Skeletal muscle satellite cell (primary cell): ENCODE measurements around the gene MVP.

Experiments used
- H3K27me3 ChIP-seq: 2 replicates; pipeline ENCODE4 v1.7.0; 2013; ENCODE audit warnings: low read length; ENCODE audit not compliant: control insufficient read depth, insufficient read depth
- H3K36me3 ChIP-seq: 2 replicates; pipeline ENCODE4 v1.7.0; 2013; ENCODE audit warnings: mild to moderate bottlenecking, control low read depth, low read length; ENCODE audit not compliant: insufficient read depth
- H3K4me1 ChIP-seq: 2 replicates; pipeline ENCODE4 v1.7.0; 2013; ENCODE audit warnings: low read length; ENCODE audit not compliant: control insufficient read depth, insufficient read depth
- H3K4me2 ChIP-seq: 2 replicates; pipeline ENCODE4 v1.7.0; 2013; ENCODE audit warnings: mild to moderate bottlenecking, low read length
- H3K4me3 ChIP-seq: 2 replicates; pipeline ENCODE4 v1.7.0; 2013; ENCODE audit warnings: low read length
- H3K9ac ChIP-seq: 2 replicates; pipeline ENCODE4 v1.7.0; 2013; ENCODE audit warnings: mild to moderate bottlenecking, low read depth, low read length, moderate library complexity
- H3K9me3 ChIP-seq: replicated peaks from 2 replicates; pipeline ENCODE4 v1.7.0; 2013; ENCODE audit warnings: mild to moderate bottlenecking, control low read depth, low read length

Gene MVP

DNA sequence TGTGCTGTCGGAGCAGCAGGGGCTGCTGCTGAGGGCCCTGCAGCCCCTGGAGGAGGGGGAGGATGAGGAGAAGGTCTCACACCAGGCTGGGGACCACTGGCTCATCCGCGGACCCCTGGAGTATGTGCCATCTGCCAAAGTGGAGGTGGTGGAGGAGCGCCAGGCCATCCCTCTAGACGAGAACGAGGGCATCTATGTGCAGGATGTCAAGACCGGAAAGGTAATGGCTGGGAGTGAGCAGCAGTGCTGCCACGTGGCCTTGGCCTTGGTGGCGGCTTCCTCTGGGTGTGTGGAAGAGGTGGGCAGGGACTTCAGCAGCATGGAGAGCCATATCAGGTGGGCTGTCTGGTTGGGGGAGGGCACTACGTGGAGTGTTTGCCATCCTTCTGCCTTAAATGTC is 20.0 kb downstream of the MVP start:
- H3K9ac ChIP-seq, result no peak overlapping the region
- H3K4me1 ChIP-seq, result no peaks in the 10 kb centered on the region
- H3K27me3 ChIP-seq, result no peaks in the 10 kb centered on the region

DNA sequence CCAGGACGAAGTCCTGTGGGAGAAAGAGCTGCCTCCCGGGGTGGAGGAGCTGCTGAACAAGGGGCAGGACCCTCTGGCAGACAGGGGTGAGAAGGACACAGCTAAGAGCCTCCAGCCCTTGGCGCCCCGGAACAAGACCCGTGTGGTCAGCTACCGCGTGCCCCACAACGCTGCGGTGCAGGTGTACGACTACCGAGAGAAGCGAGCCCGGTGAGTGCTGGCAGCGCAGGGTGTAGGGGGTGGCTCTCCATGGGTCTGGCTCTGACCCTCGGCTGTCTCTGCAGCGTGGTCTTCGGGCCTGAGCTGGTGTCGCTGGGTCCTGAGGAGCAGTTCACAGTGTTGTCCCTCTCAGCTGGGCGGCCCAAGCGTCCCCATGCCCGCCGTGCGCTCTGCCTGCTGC is 21.4 kb downstream of the MVP start:
- no peaks in the 10 kb centered on the region for H3K27me3 ChIP-seq
- peaks cover 88% of the 10 kb centered on the region for H3K36me3 ChIP-seq
- no peak overlapping the region for H3K4me3 ChIP-seq
- no peak overlapping the region for H3K9ac ChIP-seq
- no peaks in the 10 kb centered on the region for H3K9me3 ChIP-seq
- no peaks in the 10 kb centered on the region for H3K4me1 ChIP-seq
- H3K4me2 ChIP-seq, result no peak overlapping the region

More for the DNA sequence above, 20.0 kb downstream of the MVP start:
- Histone ChIP-seq H3K36me3 (peaks cover 86% of the 10 kb centered on the region), H3K4me3 (no peak overlapping the region), H3K9me3 (no peaks in the 10 kb centered on the region), H3K4me2 (no peak overlapping the region)

DNA sequence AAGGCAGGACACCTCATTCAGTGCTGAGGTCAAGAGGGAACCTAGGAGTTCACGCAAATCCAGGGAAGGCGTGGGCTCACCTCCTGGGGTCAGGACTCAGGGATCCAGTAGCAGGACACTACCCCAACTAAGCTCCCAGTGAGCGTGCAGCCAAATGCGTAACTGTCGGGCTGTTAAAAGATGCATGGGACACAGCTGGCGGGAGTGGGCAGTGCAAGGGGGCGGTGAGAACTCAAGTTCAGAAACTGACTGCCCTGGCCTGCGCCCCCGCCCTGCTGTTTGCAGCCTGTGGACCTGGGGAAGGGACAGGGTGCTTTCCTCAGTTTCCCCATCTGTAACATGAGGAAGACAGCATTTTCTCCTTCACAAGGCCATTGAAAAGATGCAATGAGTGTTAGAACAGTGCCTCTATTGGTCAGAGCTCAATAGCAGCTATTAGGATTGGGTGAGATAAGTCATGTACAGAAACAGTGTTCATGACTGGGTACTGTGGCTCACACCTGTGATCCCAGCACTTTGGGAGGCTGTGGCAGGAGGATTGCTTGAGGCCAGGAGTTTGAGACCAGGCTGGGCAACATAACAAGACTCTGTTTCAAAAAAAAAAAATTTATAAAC is 22.6 kb downstream of the MVP start:
- H3K9me3 ChIP-seq, result no peaks in the 10 kb centered on the region
- H3K36me3 ChIP-seq, result peaks cover 90% of the 10 kb centered on the region
- H3K4me1 ChIP-seq, result no peaks in the 10 kb centered on the region
- no peak overlapping the region for H3K4me3 ChIP-seq
- no peaks in the 10 kb centered on the region for H3K27me3 ChIP-seq
- H3K9ac ChIP-seq, result no peak overlapping the region
- H3K4me2 ChIP-seq, result no peak overlapping the region

GRCh38 chr16:29843931-29844330 is 23.7 kb downstream of the MVP start:
- H3K9me3 ChIP-seq, result no peaks in the 10 kb centered on the region
- H3K4me3 ChIP-seq, result no peak overlapping the region
- no peak overlapping the region for H3K4me2 ChIP-seq
- no peaks in the 10 kb centered on the region for H3K4me1 ChIP-seq
- H3K9ac ChIP-seq, result no peak overlapping the region
- peaks cover 81% of the 10 kb centered on the region for H3K36me3 ChIP-seq
- no peaks in the 10 kb centered on the region for H3K27me3 ChIP-seq

DNA sequence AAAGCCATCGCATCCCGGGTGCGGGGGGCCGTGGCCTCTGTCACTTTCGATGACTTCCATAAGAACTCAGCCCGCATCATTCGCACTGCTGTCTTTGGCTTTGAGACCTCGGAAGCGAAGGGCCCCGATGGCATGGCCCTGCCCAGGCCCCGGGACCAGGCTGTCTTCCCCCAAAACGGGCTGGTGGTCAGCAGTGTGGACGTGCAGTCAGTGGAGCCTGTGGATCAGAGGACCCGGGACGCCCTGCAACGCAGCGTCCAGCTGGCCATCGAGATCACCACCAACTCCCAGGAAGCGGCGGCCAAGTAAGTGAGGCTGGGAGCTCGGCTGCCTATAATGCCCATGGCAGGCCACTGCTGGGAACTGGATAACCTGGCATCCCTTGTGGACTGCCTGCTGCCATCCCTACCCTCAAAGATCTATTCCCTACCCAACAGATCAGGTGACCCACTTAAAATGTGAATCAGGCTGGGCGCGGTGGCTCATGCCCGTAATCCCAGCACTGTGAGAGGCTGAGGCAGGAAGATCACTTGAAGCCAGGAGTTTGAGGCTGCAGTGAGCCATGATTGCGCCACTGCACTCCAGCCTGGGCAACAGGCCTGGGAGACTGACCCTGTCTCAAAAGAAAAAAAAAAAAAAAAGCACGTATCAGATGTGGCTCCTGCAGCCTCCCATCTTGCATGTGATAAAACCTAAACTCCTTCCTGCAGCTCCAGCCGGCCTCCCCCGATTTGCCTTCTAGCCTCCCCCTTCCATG is 24.5 kb downstream of the MVP start:
- peaks cover 80% of the 10 kb centered on the region for H3K36me3 ChIP-seq
- H3K9ac ChIP-seq, result no peak overlapping the region
- no peaks in the 10 kb centered on the region for H3K27me3 ChIP-seq
- H3K9me3 ChIP-seq, result no peaks in the 10 kb centered on the region
- H3K4me2 ChIP-seq, result no peak overlapping the region
- H3K4me1 ChIP-seq, result no peaks in the 10 kb centered on the region
- no peak overlapping the region for H3K4me3 ChIP-seq

DNA sequence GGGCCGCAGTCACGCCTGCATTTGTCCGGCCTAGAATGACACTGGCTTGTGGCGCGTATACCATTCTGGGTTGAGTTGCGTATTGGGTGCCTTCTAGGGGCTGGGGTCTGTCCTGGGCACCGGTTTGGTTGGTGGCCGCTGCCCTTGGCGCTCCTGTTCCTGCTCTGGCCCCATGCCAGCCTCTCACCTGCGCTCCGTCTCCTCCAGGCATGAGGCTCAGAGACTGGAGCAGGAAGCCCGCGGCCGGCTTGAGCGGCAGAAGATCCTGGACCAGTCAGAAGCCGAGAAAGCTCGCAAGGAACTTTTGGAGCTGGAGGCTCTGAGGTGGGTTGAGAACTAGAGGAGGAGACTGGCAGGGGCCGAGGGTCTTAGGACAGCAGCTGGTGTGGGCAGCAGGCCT is 25.4 kb downstream of the MVP start:
- no peaks in the 10 kb centered on the region for H3K9me3 ChIP-seq
- peaks cover 71% of the 10 kb centered on the region for H3K36me3 ChIP-seq
- H3K4me2 ChIP-seq, result no peak overlapping the region
- H3K9ac ChIP-seq, result no peak overlapping the region
- no peak overlapping the region for H3K4me3 ChIP-seq
- no peaks in the 10 kb centered on the region for H3K27me3 ChIP-seq
- H3K4me1 ChIP-seq, result no peaks in the 10 kb centered on the region

- Histone ChIP-seq H3K9ac (no peak overlapping the region), H3K36me3 (peaks cover 49% of the 10 kb centered on the region), H3K4me1 (no peaks in the 10 kb centered on the region), H3K4me3 (no peak overlapping the region), H3K4me2 (no peak overlapping the region), H3K27me3 (no peaks in the 10 kb centered on the region), H3K9me3 (no peaks in the 10 kb centered on the region)
Measured at GRCh38 chr16:29848420-29849297, 28.4 kb downstream of the MVP start.

GRCh38 chr16:29849505-29849904 is 29.2 kb downstream of the MVP start:
- H3K36me3 ChIP-seq, result peaks cover 41% of the 10 kb centered on the region
- H3K4me3 ChIP-seq, result no peak overlapping the region
- no peaks in the 10 kb centered on the region for H3K9me3 ChIP-seq
- no peak overlapping the region for H3K9ac ChIP-seq
- no peak overlapping the region for H3K4me2 ChIP-seq
- no peaks in the 10 kb centered on the region for H3K27me3 ChIP-seq
- H3K4me1 ChIP-seq, result no peaks in the 10 kb centered on the region

- Histone ChIP-seq H3K4me3 (no peak overlapping the region), H3K36me3 (peaks cover 26% of the 10 kb centered on the region), H3K9me3 (no peaks in the 10 kb centered on the region), H3K9ac (no peak overlapping the region), H3K4me2 (no peak overlapping the region), H3K4me1 (no peaks in the 10 kb centered on the region), H3K27me3 (no peaks in the 10 kb centered on the region)
Measured at GRCh38 chr16:29850998-29851397, 30.7 kb downstream of the MVP start.

DNA sequence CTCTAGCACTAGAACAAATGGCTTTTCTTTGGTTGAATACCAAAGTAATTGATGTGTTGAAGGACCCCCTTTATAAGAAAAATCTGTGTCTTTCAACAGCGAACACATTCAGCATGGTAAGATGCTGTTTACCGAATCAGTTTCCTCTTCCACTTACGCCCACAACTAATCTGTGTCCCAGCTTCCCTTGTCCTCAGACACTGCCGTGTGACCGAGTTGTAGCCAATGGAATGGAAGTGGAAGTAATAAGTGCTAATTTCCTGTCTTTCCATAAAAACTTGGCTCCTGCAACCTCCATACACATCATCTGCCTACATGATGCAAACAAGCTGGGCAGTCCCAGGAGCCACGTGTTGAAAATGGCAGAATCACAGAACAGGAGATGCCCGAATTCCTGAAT is 32.4 kb downstream of the MVP start:
- H3K36me3 ChIP-seq, result peaks cover 9% of the 10 kb centered on the region
- no peaks in the 10 kb centered on the region for H3K27me3 ChIP-seq
- peaks cover 12% of the 10 kb centered on the region for H3K4me1 ChIP-seq
- H3K9me3 ChIP-seq, result no peaks in the 10 kb centered on the region
- no peak overlapping the region for H3K4me3 ChIP-seq
- no peak overlapping the region for H3K4me2 ChIP-seq
- no peak overlapping the region for H3K9ac ChIP-seq

DNA sequence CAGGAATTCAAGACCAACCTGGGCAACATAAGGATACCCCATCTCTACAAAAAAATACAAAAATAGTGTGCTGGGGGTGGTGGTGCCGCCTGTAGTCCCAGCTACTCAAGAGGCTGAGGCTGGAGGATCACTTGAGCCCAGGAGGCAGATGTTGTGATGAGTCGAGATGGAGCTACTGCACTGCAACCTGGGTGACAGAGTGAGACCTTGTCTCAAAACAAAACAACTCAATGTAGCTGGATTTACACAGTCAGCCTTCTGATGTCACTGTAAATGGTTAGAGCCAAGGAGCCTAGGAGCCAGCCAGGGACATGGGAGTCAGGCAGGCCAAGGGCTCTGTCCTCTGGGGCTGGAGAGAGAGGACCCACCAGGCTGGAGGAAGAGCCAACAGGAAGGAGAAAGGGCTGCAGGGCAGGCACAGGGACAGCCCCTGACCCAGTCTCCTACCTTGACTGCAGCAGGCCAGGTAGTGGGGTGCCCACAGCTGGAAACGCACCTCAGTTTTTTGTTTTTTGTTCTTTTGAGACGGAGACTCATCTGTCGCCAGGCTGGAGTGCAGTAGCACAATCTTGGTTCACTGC is 34.3 kb downstream of the MVP start:
- Histone ChIP-seq H3K27me3 (no peaks in the 10 kb centered on the region), H3K4me3 (no peak overlapping the region), H3K36me3 (peaks cover 14% of the 10 kb centered on the region), H3K9ac (no peak overlapping the region), H3K9me3 (no peaks in the 10 kb centered on the region), H3K4me1 (peaks cover 22% of the 10 kb centered on the region), H3K4me2 (no peak overlapping the region)
